ENCODE results near the gene ARL2.
"Not testable (repeated sequence)": the region's sequence is repeated elsewhere in the genome, so short reads cannot be mapped to it uniquely, and the experiment has no call there.

Gene ARL2

GRCh38 chr11:65003282-65003681 is 10.7 kb upstream of the ARL2 start:
- Histone ChIP-seq H3K4me3 (no peak overlapping the region), H3K27ac (no peak overlapping the region)

GRCh38 chr11:65003968-65004367 is 10.0 kb upstream of the ARL2 start:
- not testable (repeated sequence) for H3K27ac ChIP-seq, H3K4me3 ChIP-seq

GRCh38 chr11:65008016-65008415 is 5.9 kb upstream of the ARL2 start:
- Histone ChIP-seq H3K27ac (no peak overlapping the region), H3K4me3 (no peak overlapping the region)

- no peak overlapping the region for H3K4me3 ChIP-seq
- H3K27ac ChIP-seq, result no peak overlapping the region
These were observed 5.1 kb upstream of the ARL2 start for GRCh38 chr11:65008873-65009272.

GRCh38 chr11:65013130-65013887 is 651 bp upstream of the ARL2 start:
- peak overlapping the region; percentile 53 to 89 (median 69) for H3K4me3 ChIP-seq
- H3K27ac ChIP-seq, result peak overlapping the region; percentile 82 to 99 (median 96)

- Histone ChIP-seq H3K27ac (peak overlapping the region; percentile 82 to 99 (median 96)), H3K4me3 (peak overlapping the region; percentile 53 to 89 (median 69))
These were observed 817 bp downstream of the ARL2 start for GRCh38 chr11:65014726-65015227.

- H3K27ac ChIP-seq, result peak overlapping the region in 2 of 21 experiments; percentile 11 to 26
These were observed 2.7 kb downstream of the ARL2 start for GRCh38 chr11:65016705-65017104.

GRCh38 chr11:65017937-65018336 is 4.0 kb downstream of the ARL2 start:
- no peak overlapping the region for H3K27ac ChIP-seq
- no peak overlapping the region for H3K4me3 ChIP-seq

More at GRCh38 chr11:65016705-65017104, 2.7 kb downstream of the ARL2 start:
- H3K4me3 ChIP-seq, result no peak overlapping the region

GRCh38 chr11:65019824-65020223 is 5.9 kb downstream of the ARL2 start:
- Histone ChIP-seq H3K27ac (peak overlapping the region in 1 of 21 experiments; percentile 26), H3K4me3 (no peak overlapping the region)

GRCh38 chr11:65021003-65021402 is 7.0 kb downstream of the ARL2 start:
- Histone ChIP-seq H3K4me3 (no peak overlapping the region), H3K27ac (no peak overlapping the region)

GRCh38 chr11:65021509-65021908 is 7.5 kb downstream of the ARL2 start:
- H3K4me3 ChIP-seq, result no peak overlapping the region

GRCh38 chr11:65023502-65023901 is 9.5 kb downstream of the ARL2 start:
- H3K4me3 ChIP-seq, H3K27ac ChIP-seq: not testable (repeated sequence)

More at GRCh38 chr11:65021509-65021908, 7.5 kb downstream of the ARL2 start:
- H3K27ac ChIP-seq, result no peak overlapping the region

GRCh38 chr11:65026810-65027209 is 12.8 kb downstream of the ARL2 start:
- Histone ChIP-seq H3K27ac (peak overlapping the region in 17 of 21 experiments; percentile 72 to 95 (median 84)), H3K4me3 (peak overlapping the region in 6 of 7 experiments; percentile 29 to 55 (median 48))

- Histone ChIP-seq H3K4me3 (peak within 1 kb of the TSS; percentile 29 to 55 (median 43)), H3K27ac (peak within 1 kb of the TSS in 20 of 21 experiments; percentile 61 to 95 (median 83))
These were observed 13.5 kb downstream of the ARL2 start, which contains the start of gene SNX15 for GRCh38 chr11:65027213-65028067. TSS of gene SNX15 (plus strand) at chr11:65027439. CDS start at chr11:65027538, 99 bp downstream.

- H3K27ac ChIP-seq, result no peak overlapping the region
- no peak overlapping the region for H3K4me3 ChIP-seq
These were observed 18.3 kb downstream of the ARL2 start for GRCh38 chr11:65032216-65032615.

- H3K27ac ChIP-seq, result no peak overlapping the region
- H3K4me3 ChIP-seq, result no peak overlapping the region
These were observed 20.5 kb downstream of the ARL2 start for GRCh38 chr11:65034423-65034822.

GRCh38 chr11:65035579-65035978 is 21.6 kb downstream of the ARL2 start:
- H3K4me3 ChIP-seq, result no peak overlapping the region
- no peak overlapping the region for H3K27ac ChIP-seq

- H3K4me3 ChIP-seq, result no peak overlapping the region
- no peak overlapping the region for H3K27ac ChIP-seq
These were observed 23.0 kb downstream of the ARL2 start for GRCh38 chr11:65036931-65037330.

- H3K4me3 ChIP-seq, result peak overlapping the region; percentile 58 to 91 (median 80)
- H3K27ac ChIP-seq, result peak overlapping the region in 20 of 21 experiments; percentile 72 to 97 (median 86)
These were observed 26.5 kb downstream of the ARL2 start for GRCh38 chr11:65040520-65040846.

All from skin epidermis (tissue), 12 donors.